Fibroblast of villous mesenchyme (primary cell): ENCODE measurements around the gene ACSL6. TPM values are rescaled to one million over a fixed set of nuclear protein-coding genes. Genes with fewer than 3 reads are reported as not detected.

Experiments
- DNase-seq: peaks from one replicate; pipeline ENCODE4 v3.0.0-alpha.2; 2010; ENCODE audit warnings: low read depth
- H3K4me3 ChIP-seq: 2 replicates; pipeline ENCODE4 v1.5.1; 2011; ENCODE audit warnings: low read depth, mild to moderate bottlenecking, low read length
- CTCF ChIP-seq: IDR thresholded peaks from 2 replicates; pipeline ENCODE4 v1.5.1; 2012; ENCODE audit warnings: low read depth, mild to moderate bottlenecking, low read length; ENCODE audit not compliant: insufficient read depth
- total RNA-seq: library from RNA; depleted of rRNA; stranded (reverse); fragments of >200 nt; gene quantifications from 2 replicates; pipeline ENCODE4 v1.2.3, GENCODE V29; 2012

Gene ACSL6
- total RNA-seq, 1 donor = 0.43 TPM

- no peak for TF ChIP-seq CTCF
- DNase-seq = no peak
- no peak overlapping the region for H3K4me3 ChIP-seq
Measured at GRCh38 chr5:131974622-131974955, 36.9 kb downstream of the ACSL6 start.

- no peak overlapping the region for H3K4me3 ChIP-seq
- TF ChIP-seq CTCF = no peak
- DNase-seq = no peak
Measured at GRCh38 chr5:131974016-131974415, 37.4 kb downstream of the ACSL6 start.

GRCh38 chr5:131973089-131973712 lies 38.3 kb downstream of the ACSL6 start:
- TF ChIP-seq CTCF = no peak
- DNase-seq = no peak
- H3K4me3 ChIP-seq = no peak overlapping the region

GRCh38 chr5:131968396-131968954 lies 43.0 kb downstream of the ACSL6 start:
- no peak overlapping the region for H3K4me3 ChIP-seq
- peak; percentile 3 for DNase-seq
- TF ChIP-seq CTCF = no peak

- DNase-seq = no peak
- H3K4me3 ChIP-seq = no peak overlapping the region
- no peak for TF ChIP-seq CTCF
Measured at GRCh38 chr5:131966551-131966950, 44.9 kb downstream of the ACSL6 start.

DNA sequence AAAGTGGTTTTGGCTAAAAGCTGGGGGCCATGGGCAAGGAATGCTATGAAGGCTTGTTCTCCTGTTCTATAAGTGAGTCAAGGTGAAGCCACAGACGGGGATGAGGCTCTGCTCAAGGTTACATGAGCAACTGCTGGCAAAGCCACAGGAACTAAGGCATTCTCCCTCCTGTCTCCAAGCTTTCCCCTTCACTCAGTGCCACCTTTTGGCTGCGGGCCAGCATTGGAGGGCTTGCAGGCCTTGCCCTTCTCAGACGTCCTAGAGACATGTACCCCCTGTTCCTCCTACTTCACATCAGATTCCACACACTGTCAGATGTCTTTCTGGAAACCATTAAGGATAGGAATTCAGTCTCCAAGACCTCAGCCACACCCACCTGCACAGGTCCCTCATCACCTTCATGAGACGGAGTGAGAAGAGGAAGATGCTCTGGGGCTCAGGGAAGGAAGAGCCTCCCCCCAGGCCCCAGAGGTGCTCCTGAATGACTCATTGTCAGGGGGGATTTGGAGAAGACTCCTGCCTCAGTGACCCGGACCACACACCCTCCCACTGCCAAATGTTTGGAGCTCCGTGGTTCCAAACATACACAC lies 45.5 kb downstream of the ACSL6 start:
- no peak for DNase-seq
- H3K4me3 ChIP-seq = no peak overlapping the region
- no peak for TF ChIP-seq CTCF
